Activated gamma-delta T cell treated with anti-CD3 and anti-CD28 coated beads, Interleukin-2, amount 50 U/mL, for 16 hours (primary cell): ENCODE data around the gene LTB4R.
"Not testable (repeated sequence)": the region's sequence is repeated elsewhere in the genome, so short reads cannot be mapped to it uniquely, and the experiment has no call there.

Experiments
- DNase-seq: peaks from one replicate; pipeline ENCODE4 v3.0.0-alpha.2; 2020; ENCODE audit warnings: low read depth

Gene LTB4R

DNA sequence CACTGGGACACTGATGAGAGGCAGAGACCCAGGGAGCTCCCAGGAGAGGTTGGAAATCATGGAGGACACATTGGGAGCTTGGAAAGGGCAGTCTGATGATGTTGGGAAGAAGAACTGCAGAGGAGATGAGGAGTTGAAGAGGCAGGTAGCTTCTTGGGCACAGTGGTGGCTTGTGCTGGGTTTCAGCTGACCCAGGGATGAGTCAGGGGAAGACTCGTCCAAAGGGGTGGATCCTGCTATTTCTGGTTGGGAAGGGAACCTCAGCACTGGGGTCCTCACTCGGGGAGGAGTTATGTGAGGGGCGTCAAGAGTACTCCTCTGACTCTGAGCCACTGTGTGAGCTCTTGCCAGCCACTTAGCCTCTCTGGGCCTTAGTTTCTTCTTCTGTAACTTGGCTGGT is 12.0 kb downstream of the LTB4R start:
- no peak for DNase-seq

- no peak for DNase-seq
Observed at GRCh38 chr14:24324024-24324423, 12.7 kb downstream of the LTB4R start.

GRCh38 chr14:24325041-24325530 is 13.8 kb downstream of the LTB4R start:
- DNase-seq = no peak

DNA sequence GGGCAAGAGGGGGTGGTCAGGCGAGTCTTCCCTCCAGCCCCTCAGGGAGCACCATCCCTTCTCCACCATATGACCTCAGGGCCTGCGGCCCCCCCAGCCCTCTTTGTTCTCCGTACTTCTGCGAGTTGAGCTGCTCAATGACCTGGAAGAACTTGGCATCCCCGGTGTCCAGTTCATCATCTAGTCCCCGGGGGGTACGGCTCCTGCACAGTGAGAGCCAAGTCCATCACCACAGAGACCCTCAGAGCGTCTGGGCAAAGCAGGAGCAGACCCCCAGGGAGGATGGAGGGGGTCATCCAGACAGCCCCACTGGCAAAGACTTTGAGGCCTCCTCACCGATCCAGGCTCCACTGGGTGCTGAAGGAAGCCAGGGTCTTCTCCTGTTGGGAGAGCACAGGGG is 14.7 kb downstream of the LTB4R start:
- no peak for DNase-seq

- DNase-seq = no peak
Observed at GRCh38 chr14:24327303-24327702, 16.0 kb downstream of the LTB4R start.

- DNase-seq = not testable (repeated sequence)
Observed at GRCh38 chr14:24327914-24328313, 16.6 kb downstream of the LTB4R start.

- no peak for DNase-seq
Observed at GRCh38 chr14:24329073-24329663, 17.9 kb downstream of the LTB4R start.

DNA sequence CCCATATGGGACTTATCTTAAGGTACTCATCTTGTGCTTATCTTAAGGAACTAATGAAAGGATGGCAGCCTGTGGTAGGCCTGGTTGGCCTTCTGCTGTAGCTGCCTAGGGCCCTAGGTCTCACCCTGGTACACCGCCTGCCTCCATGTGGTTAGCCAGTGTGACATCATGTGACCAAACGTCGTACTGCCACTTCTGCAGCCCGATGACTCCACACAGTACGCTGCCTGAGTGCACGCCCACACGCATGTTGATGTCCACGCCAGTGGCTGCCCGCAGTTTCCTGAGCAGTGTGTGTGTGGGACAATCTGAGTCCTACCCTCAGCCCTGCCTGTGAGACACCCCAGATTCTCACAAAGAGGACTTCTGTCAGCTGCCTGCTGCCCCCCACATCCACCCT is 18.4 kb downstream of the LTB4R start:
- DNase-seq = peak; percentile 60

GRCh38 chr14:24330973-24331674 is 19.8 kb downstream of the LTB4R start:
- DNase-seq = no peak

- no peak for DNase-seq
Observed at GRCh38 chr14:24331731-24332267, 20.5 kb downstream of the LTB4R start.

DNA sequence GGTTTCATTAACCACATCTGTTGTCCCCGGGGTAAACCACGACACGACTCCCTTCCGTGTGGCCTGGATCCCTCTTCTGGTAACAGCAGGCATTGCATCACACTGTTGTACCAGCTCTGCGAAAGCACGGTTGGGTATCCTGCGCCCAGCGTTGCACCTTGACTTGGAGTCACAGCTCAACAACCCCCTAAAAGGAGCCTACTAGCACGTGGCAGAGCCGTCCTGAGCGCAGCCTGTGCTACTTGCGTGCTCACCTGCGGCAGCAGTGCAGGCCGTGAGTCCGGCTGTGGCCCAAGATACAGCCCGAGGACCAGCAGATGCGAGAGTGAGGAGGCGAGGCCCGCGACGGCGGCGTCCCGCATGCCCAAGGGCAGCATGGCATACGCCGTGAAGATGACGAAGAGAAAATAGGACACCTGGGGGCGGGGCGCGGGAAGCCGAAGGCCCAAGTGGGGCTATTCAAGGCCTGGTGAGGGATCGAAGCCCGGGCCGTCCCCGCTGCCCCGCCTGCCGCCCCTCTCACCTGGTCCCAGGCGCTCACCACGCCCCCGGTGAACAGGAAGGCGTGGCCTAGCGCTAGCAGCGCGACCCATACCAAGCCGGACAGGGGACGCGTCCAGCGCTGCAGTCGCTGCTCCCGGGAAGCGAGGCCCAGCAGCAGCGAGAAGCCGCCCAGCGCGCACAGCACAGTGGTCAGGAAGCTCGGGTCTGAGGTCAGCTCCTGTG is 21.1 kb downstream of the LTB4R start:
- DNase-seq = peak; percentile 79

DNA sequence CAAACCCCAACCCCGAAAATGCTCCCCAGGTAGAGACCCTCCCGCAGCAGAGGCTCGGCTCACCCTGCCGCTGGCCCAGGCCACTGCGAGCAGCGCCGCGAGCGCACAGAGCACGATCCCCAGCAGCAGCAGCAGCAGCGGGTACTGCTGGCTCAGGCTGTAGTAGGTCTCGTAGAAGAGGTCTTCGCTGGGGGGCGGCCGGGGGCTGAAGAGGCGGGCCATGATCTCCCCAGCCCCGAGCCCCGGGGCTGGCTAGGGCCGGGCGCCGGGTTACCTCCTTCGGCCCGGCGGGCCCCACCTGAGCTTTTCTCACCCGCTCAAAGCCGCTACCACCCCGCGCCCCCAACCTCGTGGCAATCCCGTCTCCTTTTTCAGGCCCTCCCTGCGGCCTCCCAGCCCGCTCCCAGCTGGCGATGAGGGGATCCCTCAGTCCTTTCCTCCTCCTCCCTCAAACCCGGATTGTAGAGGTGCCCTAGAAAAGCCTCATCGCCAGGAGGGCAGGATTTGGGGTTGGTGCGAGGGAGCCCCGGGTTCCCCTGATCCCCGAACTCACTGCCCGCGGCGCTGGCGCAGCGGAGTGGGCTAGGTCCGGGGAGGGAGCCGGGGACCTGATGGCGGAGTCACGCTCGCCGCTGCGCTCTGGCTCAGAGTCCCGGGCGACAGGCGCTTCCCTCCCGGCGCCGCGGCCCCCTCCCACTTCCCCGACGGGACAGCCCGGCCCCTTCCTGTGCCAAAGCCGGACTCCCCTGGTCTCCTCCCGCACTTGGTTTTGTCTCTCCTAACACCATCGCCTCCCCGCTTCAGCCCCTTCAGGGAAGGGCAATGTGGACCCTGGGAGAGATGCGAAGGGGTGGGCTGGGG is 23.4 kb downstream of the LTB4R start, which contains the start of gene ADCY4:
TSS of gene ADCY4 (minus strand) at position 641 of the 861 bp plus-strand sequence. CDS start at position 222, 419 bp downstream.
- no peak for DNase-seq

DNA sequence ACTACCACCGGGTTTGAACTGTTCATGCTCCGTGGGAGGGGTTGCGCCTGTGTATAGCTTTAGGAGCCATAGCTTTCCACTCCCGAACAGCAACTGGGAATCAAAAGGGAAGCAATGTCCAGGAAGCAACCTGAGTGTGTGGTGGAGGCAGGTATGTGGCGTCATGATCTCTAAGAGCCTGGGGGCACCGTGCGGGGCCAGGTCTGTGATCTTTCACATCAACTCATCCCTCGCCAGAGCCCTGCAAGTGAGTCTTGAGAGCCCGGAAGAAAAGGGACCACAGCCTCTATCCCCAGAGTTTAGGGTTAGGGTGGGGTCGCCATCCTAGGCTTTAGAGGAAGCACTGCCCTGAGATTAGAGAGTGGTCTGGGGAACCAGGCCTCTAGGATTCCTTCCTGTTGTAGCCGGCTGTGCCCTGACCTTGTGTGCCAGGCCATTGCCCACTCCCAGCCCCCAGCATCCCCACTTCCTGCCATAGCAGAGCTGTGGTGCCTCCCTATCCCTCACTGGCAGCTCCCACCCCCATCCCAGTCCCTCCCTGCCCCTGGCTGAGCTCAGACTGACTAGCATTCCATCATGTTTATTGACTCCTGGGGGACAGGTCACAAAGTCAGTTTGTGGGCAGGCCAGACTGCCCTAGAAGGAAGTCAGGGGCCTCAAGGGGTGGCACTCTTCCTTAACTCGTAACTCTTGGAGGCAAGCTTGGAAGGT is 24.3 kb downstream of the LTB4R start:
- no peak for DNase-seq

GRCh38 chr14:24337144-24337823 is 26.0 kb downstream of the LTB4R start:
- no peak for DNase-seq

- no peak for DNase-seq
Observed at GRCh38 chr14:24337824-24338175, 26.5 kb downstream of the LTB4R start.

GRCh38 chr14:24338843-24339242 is 27.5 kb downstream of the LTB4R start:
- DNase-seq = no peak

DNA sequence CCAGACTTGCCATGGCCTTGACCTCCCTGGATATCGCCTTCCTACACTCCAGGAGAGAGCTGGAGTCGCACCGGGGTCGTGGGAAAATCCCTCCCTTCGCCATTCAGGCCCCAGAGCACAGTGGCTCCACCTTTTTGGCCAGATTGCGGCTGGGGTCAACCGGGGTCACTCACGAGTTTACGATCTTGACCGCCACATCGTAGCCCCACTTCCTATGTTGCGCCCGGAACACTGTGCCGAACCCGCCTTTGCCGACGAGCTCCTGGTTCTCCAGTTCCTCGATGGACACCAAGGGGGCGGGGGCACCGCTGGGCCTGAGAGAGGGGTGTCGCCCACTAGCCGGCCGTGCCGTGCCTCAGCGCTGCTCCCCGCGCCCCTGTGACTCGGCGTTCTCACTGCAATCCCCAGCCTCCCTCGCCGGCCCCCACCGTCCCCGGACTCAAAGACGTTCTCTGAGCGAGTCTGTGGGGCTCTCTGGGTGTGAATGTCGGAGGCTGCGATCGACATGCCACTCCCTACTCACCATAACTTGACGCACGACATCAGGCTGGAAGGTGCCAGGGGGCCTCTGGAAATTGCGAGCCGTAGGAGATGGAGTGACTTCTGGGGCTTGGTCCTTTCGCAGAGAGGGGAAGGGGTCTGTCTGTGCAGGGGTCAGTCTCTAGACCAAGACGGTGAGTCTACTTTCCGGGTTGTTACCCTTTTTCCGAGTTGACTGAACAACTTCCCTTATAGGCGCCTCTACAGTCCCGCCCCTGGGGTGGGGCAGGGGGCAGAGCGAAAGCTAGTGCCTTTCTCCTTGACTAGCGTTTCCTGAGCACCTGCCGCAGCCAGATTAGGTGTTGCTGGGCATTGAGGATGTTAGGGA is 28.2 kb downstream of the LTB4R start, which contains the start of gene RIPK3:
TSS of gene RIPK3 (minus strand) at position 708 of the 868 bp plus-strand sequence. CDS start at position 543, 165 bp downstream.
- DNase-seq = peak; percentile 48

DNA sequence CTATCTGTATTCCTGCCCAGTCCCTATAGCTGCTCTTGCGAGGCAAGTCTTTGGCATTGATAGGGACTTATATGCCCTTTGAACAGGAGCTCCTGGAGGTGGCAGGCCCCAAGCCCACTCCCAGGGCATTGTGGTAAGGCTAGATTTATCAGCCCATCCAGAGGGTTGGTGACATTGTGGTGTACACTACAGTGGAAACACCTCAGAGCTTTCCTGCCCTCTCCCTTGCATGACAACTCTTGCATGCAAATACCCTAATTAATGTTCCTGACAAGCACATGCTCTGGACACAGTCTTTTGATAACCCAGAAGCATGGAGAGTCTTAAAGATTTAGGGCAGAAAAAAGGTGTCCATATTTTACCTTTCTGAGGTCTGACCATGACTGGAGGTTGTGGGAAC is 29.3 kb downstream of the LTB4R start:
- no peak for DNase-seq

DNA sequence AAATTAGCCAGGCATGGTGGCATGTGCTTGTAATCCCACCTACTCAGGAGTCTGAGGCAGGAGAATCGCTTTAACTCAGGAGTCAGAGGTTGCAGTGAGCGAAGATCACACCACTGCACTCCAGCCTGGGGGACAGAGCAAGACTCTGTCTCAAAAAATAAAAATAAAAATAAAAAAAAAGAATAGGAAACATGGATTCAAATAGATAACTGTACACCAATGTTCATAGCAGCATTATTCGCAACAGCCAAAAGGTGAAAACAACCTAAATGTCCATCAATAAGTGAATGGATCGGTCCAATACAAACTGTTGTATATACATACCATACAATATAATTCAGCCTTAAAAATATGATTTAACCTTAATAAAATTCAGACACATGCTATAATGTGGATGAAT is 31.6 kb downstream of the LTB4R start:
- no peak for DNase-seq
